Renal cortex interstitium (tissue), 11 donors: ENCODE measurements around the gene CDK7. TPM values are rescaled to one million over a fixed set of nuclear protein-coding genes. Genes with fewer than 3 reads are reported as not detected.
"Not testable (repeated sequence)": the region's sequence is repeated elsewhere in the genome, so short reads cannot be mapped to it uniquely, and the experiment has no call there.

ENCODE experiments used
- DNase-seq, 11 donors: peaks; one replicate each; pipeline ENCODE4 v3.0.0-alpha.2; 2013; ENCODE audit warnings: low read depth in 9 of 11, low spot score in 4 of 11; ENCODE audit errors: extremely low read depth in 1 of 11
- polyA plus RNA-seq, 3 donors: library from polyadenylated mRNA; unstranded; fragments of 120-200 nt; gene quantifications; one replicate each; pipeline ENCODE4 v1.2.1, GENCODE V29; 2013; ENCODE audit not compliant: insufficient read length in 3 of 3

The CDK7 gene
- polyA plus RNA-seq, 3 donors, result 39.4 to 48.7 (median 42.2) TPM

DNA sequence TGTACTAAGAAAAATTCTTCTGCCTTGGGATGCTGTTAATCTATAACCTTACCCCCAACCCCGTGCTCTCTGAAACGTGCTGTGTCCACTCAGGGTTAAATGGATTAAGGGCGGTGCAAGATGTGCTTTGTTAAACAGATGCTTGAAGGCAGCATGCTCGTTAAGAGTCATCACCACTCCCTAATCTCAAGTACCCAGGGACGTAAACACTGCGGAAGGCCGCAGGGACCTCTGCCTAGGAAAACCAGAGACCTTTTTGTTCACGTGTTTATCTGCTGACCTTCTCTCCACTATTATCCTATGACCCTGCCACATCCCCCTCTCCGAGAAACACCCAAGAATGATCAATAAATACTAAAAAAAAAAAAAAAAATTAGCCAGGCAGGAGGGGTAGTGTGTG is 13.9 kb upstream of the CDK7 start:
- not testable (repeated sequence) for DNase-seq

- DNase-seq, result no peak
Measured at GRCh38 chr5:69224520-69224919, 10.2 kb upstream of the CDK7 start.

- DNase-seq, result no peak
Measured at GRCh38 chr5:69225860-69226259, 8.8 kb upstream of the CDK7 start.

- DNase-seq, result no peak
Measured at GRCh38 chr5:69230181-69230580, 4.5 kb upstream of the CDK7 start.

GRCh38 chr5:69231281-69231680 is 3.4 kb upstream of the CDK7 start:
- DNase-seq, result no peak

DNA sequence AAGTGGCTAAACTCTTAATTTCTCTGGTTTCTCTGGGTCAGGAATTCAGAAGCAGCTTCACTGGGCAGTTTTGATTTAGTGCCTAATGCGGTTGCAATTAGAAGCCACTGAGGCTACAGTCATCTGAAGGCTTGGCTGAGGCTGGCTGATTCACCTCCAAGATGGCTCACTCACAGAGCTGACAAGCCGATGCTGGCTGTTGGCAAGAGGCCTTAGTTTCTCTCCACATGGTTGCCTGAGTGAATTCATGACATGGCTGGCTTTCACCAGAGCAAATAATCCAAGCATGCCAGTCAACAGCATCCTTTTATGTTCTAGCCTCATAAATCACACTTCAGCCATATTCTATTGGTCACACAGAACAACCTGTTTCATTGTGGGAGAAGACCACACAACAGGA is 2.8 kb upstream of the CDK7 start:
- no peak for DNase-seq

- not testable (repeated sequence) for DNase-seq
Measured at GRCh38 chr5:69236733-69237132, 2.0 kb downstream of the CDK7 start.

- no peak for DNase-seq
Measured at GRCh38 chr5:69237877-69238276, 3.2 kb downstream of the CDK7 start.

- DNase-seq, result no peak
Measured at GRCh38 chr5:69238760-69239251, 4.1 kb downstream of the CDK7 start.

- DNase-seq, result no peak
Measured at GRCh38 chr5:69242215-69242927, 7.7 kb downstream of the CDK7 start.

GRCh38 chr5:69245031-69245430 is 10.3 kb downstream of the CDK7 start:
- DNase-seq, result no peak

DNA sequence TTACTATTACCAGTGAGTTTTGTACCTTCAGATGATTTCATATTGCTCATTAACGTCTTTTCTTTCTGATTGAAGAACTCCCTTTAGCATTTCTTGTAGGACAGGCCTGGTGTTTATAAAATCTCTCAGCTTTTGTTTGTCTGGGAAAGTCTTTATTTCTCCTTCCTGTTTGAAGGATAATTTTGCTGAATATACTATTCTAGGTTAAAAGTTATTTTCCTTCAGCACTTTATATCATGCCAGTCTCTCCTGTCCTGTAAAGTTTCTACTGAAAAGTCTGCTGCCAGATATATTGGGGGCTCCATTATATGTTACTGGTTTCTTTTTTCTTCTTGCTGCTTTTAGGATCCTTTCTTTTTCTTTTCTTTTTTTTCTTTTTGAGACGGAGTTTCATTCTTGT is 13.3 kb downstream of the CDK7 start:
- no peak for DNase-seq

DNA sequence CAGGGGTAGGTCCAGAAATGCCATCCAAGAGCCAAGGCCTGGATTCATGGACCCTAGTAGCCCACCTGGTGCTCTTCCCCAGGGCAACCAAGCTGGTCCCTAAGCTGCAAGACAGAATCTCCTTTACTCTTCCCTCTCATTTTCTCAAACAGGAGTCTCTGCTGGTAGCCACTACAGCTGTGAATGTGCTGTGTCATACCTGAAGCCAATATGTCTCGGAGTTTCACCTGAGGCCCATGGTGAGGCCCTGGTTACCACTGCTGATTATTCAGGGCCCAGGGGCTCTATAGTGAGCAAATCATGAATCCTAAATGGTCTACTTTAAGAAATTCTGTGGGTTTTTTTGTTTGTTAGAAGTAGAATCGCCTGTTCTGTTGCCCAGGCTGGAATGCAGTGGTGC is 15.9 kb downstream of the CDK7 start:
- DNase-seq, result no peak

DNA sequence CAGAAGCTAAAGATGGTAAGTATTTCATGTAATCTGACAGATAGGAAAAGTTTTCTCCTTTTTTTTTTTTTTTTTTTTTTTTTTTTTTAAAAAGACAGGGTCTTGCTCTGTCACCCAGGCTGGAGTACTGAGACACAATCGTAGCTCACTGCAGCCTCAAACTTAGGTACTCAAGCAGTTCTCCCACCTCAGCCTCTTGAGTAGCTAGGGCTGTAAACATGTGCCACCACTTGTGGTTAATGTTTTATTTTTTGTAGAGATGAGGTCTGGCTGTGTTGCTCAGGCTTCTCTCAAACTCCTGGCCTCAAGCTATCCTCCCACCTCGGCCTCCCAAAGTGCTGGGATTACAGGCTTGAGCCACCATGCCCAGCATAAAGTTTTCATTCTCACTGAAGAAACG is 17.8 kb downstream of the CDK7 start:
- no peak for DNase-seq

DNA sequence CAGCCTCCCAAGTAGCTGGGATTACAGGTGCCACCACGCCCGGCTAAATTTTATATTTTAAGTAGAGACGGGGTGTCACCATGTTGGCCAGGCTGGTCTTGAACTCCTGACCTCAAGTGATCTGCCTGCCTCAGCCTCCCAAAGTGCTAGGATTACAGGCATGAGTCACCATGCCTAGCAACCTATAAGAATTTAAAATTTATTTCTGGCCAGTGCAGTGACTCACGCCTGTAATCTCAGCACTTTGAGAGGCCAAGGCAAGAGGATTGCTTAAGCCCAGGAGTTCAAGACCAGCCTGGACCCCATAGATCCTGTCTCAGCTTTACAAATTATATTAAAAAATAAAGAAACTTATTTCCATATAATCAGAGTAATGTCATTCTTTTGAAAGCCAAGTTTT is 21.3 kb downstream of the CDK7 start:
- not testable (repeated sequence) for DNase-seq

GRCh38 chr5:69257577-69257976 is 22.9 kb downstream of the CDK7 start:
- no peak for DNase-seq

- DNase-seq, result no peak
Measured at GRCh38 chr5:69261034-69261433, 26.3 kb downstream of the CDK7 start.

- DNase-seq, result no peak
Measured at GRCh38 chr5:69265931-69266330, 31.2 kb downstream of the CDK7 start.

- no peak for DNase-seq
Measured at GRCh38 chr5:69268899-69269298, 34.2 kb downstream of the CDK7 start.

GRCh38 chr5:69270840-69271239 is 36.2 kb downstream of the CDK7 start:
- DNase-seq, result no peak

GRCh38 chr5:69271376-69271775 is 36.7 kb downstream of the CDK7 start:
- no peak for DNase-seq
